Hepatic stellate cell (primary cell): Measurements from ENCODE around the gene FIGLA.
A peak's percentile ranks its signal among the peaks of the same experiment; 100 is the strongest.

ENCODE experiments used
- DNase-seq: peaks from one replicate; pipeline ENCODE4 v3.0.0; 2011; ENCODE audit warnings: low spot score

FIGLA gene

GRCh38 chr2:70790136-70790828 lies at the start of gene FIGLA:
Gene FIGLA (minus strand): TSS chr2:70790643. CDS start chr2:70790638, 5 bp downstream.
- DNase-seq: no peak

GRCh38 chr2:70837980-70838925 lies 47.8 kb upstream of the FIGLA start:
- no peak for DNase-seq

DNA sequence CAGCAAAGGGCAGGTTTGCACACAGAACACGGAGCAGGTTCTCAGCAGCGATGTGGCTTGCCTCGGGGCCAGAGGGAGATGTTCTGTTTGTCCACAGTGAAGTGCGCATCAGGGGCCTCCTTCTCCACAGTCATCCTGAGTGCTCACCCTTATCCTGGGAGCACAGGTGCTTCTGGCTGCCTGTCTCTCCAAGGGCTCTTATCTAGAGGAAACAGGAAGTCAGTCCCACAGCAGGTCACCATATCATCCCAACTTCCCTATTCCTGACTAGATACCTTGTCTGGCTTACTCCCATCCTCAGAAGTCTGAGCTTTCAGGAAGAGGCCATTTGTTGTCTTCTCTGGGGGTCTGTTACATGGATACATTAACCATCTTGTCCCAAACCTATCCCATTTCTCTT lies 45.2 kb upstream of the FIGLA start, which contains the start of gene CD207:
Gene CD207, minus strand, starts transcription at position 174 of the 400 bp plus-strand sequence. Its CDS starts 40 bp downstream, at position 134.
- no peak for DNase-seq

DNA sequence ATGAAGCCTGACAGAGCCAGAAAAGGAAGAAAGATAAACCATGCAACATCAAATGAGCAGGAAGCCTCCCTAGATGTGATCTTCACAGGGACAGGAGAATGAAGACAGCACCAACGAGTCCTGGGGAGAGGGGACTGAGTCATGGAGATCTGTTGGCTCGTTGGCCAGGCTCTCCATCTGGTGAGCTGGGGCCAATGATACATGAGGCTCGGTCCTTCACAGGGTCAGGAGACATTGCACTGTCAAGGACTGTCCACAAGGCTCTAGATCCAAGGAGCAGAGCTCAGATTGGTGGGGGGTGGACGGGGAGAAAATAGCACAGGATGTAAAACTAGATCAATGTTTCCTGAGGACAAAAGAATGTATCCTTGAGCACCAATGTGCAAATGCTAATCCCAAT lies 44.4 kb upstream of the FIGLA start:
- DNase-seq: no peak

DNA sequence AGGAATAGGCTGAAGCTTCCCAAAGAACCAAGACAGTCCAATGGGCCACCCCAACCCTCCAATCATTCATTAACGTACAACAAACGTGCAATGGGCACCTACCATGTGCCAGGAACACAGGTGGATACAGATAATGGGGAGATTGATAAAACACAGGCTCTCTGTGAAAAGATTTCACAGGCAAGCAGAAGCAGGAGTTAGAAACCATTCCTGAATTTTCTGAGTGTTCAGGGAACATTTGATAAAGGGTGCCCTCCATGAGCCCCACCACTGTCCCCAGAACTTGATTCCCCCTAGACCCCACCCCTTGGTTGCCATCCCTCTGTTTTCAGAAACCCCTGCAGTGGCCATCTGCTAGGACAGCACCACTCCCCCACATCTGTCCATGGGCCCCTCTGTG lies 43.7 kb upstream of the FIGLA start:
- DNase-seq: no peak

DNA sequence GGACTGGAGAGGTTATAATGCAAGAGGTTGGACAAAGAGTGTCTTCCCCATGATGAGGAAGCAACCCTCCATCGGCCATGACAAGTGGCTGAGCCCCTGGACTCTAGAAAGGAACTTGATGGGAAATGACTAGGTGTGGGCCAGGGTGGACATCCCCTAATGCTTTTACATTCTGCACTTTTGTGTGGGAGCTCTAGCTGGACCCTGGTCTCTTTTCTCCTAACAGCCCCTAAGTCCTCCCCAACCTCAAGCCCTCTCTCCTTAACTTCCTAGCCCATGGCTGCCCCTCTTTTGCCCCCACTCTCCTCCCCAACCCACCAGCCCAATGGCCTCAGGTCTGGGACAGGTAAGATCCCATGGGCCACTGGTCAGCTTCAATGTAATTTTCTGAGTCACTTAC lies 42.8 kb upstream of the FIGLA start:
- no peak for DNase-seq

- no peak for DNase-seq
Observed at GRCh38 chr2:70832386-70832785, 41.9 kb upstream of the FIGLA start.

DNA sequence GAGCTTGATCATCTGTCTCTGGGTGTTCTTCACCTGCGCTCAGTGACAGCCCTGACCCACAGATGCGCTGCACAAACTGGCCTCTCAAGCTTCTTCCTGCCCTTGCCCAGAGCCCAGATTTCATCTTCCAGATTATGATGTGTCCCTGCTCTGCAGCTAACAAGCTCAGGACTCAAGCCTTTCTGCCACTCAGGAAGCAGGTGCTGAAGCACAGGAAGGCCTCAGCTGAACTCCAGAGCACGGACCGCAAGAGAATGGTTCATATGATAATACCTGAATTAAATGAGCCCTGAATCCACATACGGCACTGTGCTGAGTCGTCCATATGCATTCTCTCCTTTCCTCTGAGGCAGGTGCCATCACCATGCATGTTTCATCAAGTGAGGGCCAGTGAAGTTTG lies 41.4 kb upstream of the FIGLA start:
- no peak for DNase-seq

DNA sequence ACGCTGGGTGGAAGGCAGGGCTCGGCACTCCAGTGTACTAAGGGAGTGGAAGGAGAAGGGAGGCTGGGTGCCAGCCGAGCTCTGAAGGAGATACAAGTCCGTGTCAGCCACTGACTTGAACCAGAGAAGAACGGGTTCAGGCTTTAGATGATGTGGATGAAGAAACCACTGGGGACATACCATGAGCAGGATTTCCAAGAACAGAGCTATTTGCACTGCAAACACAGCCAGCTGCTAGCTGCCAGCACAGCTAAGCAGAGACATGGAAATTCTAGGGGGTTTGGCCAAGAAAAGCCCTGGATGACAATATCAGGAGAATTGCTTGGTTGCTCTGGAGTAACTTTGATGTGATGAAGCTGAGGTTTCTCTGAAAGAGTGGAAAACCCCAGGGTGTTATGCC lies 39.9 kb upstream of the FIGLA start:
- no peak for DNase-seq

DNA sequence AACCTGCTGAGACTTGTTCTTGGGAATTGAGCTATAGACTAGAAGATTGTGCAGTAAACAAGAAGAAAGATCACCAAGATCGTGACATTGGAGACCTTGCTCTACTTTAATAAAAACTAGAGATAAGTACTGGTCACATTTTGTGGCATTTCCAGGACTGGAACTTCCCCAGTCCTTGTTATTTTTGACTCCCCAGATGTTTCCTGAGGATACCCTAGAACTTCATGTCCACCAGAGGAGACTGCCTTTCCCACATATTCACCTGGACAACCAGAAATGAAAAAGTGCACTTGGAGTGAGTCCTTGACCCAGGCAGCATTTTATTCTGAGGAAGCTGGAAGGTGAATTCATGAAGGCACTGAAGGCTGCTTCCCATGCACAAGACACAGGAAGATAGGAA lies 39.5 kb upstream of the FIGLA start:
- DNase-seq: no peak

DNA sequence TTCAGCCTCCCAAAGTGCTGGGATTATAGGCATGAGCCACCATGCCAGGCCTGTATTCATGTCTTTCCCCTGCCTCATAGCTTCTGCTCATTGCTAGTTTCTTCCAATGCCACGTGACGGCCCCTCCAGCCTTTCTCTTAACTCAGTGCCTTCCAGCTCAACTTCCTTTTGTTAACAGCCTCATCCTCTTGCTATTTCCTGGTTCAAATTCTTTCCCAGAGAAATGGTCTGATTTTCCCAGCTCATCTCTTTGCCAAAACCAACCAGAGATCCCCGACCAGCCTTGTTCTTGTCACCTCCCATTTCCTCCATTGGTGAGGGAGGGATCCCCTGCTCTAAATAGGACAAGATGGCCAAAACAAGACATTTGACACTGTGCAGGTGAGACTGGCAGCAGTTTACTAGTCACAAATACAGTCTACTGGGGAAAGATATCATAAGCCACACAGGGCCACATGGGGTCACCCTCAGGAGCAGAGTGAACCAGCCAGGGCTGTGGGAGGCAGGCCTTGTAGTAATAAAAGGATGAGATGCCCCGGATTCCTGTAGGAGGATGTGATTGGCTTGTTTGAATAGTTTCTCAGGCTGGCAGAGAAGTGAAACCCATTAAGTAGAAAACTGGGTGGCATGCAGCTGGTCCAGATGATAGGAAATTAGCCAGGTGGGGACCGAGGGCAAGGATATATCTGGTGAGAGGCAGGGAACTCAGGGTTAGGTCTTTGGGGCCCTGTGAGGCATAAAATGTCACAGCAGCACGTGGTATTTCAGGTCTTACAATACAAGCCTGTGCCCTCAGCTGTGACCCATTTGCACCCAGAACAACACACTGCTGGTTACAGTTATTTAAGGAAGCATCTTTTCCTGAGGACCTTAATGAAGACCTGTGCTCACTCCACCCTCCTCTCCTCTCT lies 38.7 kb upstream of the FIGLA start:
- peak; percentile 19 for DNase-seq

DNA sequence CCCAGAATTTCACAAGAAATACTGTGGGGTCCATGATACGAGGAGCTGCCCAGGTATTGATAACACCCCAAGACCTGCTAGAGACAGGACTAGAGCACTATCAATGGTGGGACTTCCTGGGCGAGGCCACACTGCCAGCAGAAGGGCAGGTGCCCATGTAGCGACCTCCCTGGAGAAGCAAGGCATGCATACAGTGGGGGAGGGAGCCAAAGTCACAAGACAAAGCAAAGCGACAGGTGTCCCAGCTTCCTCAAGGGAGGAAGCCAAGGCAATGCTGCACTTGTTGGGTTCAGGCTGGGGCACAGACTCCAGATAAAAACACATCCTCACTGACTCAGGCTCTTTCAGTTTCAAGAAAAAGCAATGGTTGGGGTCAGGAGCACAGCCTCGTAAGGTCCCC lies 37.7 kb upstream of the FIGLA start:
- DNase-seq: no peak

GRCh38 chr2:70827388-70827787 lies 36.9 kb upstream of the FIGLA start:
- DNase-seq: no peak

GRCh38 chr2:70826696-70827350 lies 36.4 kb upstream of the FIGLA start:
- DNase-seq: no peak

GRCh38 chr2:70823249-70823648 lies 32.8 kb upstream of the FIGLA start:
- DNase-seq: no peak

DNA sequence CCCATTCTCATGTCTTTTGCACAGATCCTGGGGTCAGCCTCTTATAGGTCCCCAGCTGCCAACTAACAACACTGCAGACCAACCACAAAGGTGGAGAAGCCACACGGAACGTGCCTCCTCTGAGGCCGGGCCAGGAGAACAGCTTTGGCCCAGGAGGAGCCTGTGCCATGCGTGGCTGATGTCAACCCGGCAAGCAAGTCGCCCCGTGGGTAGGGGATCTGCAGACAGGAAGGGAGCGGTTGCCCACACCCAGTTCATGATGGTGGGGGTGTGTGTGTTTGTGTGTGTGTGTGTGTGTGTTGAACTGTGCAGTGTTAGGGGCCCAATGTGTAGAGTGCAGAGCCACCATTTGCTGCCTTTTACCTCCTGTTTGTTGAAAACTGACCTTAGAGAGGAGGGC lies 32.4 kb upstream of the FIGLA start:
- DNase-seq: no peak

- no peak for DNase-seq
Observed at GRCh38 chr2:70820499-70820898, 30.1 kb upstream of the FIGLA start, which contains the start of gene CLEC4F. Gene CLEC4F (minus strand): TSS chr2:70820599. CDS start chr2:70820523, 76 bp downstream.

- no peak for DNase-seq
Observed at GRCh38 chr2:70817284-70817954, 27.0 kb upstream of the FIGLA start.

DNA sequence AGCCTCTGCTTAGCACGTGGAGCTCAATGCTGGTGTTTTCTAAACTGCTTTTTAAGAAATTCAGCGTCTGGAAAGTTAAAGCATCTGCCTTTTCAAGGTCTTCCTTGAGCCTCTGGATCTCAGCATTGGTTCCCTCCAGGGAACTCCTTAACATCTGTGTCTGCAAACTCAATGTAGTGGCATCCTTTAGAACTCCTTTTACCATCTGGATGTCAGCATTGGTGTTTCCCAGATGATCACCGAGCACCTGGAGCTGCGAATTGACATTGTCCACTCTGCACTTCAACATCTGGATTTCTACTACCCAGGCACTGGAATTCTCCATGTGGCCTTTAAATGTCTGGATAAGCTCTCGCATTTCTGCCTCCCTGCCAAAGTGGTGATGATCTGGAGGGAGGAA lies 26.3 kb upstream of the FIGLA start:
- no peak for DNase-seq

- no peak for DNase-seq
Observed at GRCh38 chr2:70808983-70809958, 18.8 kb upstream of the FIGLA start.
